Right forelimb (tissue), 1 donor: ENCODE measurements around the gene TXN2.
"Not testable (repeated sequence)": the region's sequence is repeated elsewhere in the genome, so short reads cannot be mapped to it uniquely, and the experiment has no call there.

Experiments
- DNase-seq: peaks from one replicate; pipeline ENCODE4 v3.0.0-alpha.2; 2018

The TXN2 gene

DNA sequence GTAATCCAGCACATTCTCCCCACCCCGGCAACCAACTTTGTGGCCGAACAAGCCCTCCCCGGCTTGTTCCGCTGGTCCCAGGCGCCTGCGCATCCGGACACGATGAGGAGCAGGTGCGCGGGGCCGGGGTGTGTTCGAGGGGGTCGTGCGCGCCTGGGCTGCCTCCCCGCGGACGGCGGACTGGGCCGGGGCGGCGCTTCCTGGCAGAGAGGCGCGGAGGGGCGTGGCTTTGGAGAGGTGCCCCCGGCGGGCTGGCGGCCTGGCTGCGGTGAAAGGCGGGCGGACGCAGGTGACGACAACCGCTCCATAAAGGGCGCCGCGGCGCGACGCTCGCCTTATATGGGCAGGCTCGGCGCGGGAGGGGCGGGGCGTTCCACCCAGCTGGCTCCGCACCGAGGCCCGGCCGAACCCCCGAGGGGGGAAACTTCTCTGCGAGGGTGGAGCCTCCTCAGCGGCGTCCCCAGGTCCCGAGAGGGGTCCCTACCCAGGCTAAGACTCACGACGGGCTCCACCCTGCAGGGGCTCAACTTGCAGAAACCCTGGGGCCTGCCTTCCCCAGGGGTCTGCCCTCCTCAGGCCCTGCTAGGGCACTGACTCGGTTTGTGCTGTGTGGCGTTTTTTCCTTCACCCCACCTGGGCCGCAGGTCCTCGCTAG lies 26.4 kb downstream of the TXN2 start:
- DNase-seq, result peak; percentile 88

DNA sequence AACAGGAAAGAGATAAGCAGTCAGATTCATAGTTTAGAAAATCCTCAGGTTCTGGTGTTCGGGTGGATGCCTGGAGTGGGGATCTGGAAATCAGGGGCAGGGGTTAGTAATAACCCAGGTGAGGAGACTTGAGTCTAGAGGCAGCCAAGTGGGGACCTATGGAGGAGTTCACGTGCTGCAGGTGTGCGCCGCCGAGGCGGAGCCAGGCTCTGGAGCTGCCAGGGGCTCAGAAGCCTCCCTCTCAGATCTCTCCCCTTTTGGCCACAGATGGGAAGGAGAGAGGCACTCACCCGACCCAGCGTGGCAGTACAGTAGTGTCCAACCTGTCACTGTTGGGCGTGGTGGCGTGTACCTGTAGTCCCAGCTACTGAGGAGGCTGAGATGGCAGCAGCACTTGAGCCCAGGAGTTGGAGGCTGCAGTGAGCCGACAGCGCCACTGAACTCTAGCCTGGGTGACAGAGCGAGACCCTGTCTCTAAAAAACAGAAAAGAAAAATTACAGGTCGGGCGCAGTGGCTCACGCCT lies 27.5 kb downstream of the TXN2 start:
- no peak for DNase-seq

DNA sequence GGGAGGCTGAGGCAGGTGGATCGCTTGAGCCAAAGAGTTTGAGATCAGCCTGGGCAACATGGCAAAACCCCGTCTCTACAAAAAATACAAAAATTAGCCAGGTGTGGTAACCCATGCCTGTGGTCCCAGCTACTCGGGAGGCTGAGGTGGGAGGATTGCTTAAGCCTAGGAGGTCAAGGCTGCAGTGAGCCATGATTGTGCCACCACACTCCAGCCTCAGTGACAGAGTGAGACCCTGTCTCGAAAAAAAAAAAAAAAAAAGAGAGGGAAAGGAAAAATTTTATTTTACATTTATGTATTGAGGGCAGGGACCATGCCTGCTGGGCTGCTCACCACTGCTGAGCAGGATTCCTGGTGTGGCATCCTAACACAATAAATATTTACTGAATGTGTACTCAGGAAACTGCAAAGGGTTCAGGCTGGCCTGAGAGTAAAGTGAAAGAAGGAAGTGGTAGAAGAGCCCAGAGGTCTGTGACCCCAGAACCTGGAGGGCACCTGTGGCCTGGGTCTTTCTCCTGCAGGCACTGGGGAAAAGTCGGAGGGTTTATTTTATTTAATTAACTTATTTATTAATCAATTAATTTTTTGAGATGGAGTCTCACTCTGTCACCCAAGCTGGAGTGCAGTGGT lies 28.3 kb downstream of the TXN2 start:
- not testable (repeated sequence) for DNase-seq

DNA sequence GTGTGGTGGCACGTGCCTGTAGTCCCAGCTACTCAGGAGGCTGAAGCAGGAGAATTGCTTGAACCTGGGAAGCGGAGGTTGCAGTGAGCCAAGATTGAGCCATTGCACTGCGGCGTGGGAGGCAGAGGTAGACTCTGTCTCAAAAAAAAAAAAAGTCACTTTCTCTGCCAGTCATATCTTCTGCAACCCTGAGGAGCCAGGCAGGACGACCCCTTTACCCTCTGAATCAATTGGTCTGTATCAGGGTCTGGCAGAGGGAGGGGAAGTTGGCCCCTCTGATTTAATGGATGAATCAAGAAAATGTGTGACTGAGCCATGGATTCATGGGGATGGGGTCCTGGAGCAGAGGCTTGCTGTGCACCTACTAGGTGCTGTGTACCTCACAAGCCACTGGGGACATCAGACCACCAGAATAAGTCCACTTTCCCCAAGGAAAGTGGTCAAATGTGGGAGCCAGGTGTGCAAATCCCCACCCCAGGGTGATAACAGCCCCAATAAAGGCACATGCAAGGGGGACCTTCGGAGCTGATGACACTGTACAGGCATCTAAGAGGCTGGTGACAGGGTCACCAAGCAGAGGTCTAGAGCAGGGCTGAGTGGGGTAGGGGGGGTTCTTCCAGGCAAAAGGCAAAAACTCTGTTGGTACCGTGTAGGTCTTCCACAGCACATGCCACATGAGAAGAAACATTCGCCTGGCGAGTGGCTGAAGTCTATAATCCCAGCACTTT lies 29.0 kb downstream of the TXN2 start:
- no peak for DNase-seq

DNA sequence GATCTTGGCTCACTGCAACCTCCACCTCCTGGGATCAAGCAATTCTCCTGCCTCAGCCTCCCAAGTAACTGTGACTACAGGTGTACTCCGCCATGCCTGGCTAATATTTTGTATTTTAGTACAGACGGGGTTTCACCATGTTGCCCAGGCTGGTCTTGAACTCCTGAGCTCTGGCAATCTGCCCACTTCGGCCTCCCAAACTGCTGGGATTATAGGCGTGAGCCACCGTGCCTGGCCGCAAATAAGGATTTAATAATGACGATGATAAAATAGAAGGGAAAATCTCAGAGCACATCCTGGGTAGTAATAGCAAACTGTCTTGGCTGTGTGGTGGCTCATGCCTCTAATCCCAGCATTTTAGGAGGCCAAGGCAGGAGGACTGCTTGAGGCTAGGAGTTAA lies 30.5 kb downstream of the TXN2 start:
- DNase-seq, result not testable (repeated sequence)

DNA sequence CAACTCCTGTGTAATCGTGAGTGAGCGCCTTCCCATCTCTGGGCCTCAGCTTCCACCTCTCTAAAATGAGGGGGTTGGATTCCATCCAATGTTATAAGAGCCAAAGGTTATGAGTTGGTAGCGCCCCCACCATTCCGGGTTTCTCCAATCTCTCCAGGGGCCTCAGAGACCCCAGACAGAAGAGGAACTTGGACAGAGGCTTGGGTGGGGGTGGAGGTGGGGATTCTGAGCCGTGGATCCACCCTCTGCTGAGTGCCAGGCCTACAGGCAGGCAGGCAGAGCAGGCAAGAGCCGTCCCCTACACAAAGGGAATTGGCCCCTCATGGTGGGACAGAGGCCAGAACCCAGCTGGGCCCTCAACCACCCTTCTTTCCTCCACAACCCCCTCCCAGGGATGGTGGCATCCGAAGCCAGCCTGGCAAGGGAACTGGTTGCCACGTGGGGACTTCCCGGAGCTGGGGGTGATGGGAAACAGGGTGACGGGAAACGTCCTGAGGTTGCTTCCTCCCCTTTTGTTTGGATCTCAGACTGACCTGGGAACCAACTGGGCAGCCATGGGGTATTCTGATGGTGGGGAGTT lies 31.8 kb downstream of the TXN2 start:
- DNase-seq, result no peak

DNA sequence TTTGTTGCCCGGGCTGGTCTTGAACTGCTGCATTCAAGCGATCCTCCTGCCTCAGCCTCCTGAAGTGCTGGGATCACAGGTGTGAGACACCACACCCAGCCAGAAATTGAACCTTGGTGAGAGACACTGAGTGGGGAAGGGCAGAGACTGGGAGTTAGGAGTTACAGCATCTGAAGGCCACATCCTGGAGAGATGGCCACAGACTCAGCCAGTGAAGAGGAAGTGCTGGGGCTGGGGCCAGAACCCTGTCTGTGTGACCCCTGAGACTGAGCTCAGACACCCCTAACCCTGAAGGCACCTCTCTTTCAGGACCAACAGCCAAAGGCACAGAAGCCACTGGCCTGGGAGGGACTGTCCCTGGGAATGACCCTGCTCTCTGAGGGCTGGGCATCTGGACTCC lies 33.8 kb downstream of the TXN2 start:
- no peak for DNase-seq

DNA sequence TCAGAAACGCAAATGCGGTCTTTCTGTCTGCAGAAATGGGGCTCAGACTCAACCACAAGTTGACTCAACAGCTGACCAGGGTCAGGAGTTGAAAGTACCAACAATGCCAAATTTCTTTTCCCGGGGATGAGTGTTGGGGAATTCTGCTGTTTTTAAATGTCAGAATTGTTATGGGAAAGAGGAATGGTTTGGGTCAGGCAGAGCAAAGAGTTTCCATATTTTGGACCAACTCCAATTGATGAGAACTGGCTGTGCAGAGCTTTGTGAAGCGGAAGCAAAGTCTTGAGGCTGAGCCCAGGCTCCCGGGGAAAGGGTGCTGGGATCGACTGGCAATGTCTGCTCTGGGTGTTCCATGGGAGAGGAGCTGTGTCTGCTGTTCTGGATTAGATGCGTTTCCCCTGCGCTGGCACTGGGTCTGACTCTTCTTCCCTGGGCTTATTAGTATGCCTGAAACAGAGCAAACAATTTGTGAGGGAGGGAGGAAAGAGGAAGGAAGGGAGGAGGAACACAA lies 36.2 kb downstream of the TXN2 start:
- DNase-seq, result no peak

DNA sequence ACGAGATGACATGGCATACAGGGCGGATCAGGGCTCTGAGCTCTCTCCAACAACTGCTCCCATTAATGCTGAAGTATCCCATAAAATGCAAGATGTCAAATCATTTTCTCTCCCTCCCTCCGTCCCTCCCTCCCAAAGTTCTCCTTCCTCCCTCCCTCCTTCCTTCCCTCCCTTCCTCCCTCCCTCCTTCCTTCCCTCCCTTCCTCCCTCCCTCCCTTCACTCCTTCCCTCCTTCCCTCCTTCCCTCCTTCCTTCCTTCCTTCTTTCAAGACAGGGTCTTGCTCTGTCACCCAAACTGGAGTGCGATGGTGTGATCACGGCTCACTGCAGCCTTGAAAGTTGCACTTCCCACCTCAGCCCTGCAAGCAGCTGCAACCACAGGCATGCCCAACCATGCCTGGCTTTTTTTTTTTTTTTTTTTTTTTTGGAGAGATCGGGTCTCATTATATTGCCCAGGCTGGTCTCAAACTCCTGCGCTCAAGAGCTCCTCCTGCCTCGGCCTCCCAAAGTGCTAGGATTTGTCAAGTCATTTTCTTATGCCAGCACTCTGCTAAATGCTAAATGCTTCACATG lies 38.2 kb downstream of the TXN2 start:
- no peak for DNase-seq

DNA sequence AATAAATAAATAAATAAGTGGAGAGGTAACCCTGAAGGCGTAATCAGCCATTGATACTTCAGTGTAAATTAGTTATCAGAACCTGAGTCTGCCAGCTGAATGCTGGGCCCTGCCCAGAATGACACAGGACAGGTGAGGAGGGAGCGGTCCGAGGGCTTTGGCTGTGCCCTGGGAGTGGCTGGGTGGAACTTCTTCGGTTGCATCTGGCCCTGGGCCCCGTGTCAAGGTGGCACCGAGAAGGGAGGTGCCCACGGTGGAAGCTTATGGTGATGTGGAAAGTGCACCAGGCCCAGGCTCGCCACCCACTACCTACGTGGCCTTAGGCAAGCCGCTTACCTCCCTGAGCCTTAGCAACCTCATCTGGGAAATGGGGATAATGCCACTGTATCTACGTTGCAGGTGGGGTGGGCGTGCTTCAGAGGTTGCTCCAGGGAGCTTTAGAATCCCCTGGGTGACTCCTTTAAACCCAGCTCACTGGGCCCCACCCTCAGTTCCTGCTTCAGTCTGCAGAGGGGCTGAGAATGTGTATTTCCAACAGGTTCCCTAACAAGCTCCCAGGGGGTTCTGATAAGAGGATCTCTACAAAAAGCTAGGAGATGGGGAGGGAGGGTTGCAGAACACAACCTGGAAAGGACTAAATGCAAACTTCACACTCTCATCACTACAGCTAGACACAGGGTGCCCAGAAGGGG lies 38.8 kb downstream of the TXN2 start:
- no peak for DNase-seq

DNA sequence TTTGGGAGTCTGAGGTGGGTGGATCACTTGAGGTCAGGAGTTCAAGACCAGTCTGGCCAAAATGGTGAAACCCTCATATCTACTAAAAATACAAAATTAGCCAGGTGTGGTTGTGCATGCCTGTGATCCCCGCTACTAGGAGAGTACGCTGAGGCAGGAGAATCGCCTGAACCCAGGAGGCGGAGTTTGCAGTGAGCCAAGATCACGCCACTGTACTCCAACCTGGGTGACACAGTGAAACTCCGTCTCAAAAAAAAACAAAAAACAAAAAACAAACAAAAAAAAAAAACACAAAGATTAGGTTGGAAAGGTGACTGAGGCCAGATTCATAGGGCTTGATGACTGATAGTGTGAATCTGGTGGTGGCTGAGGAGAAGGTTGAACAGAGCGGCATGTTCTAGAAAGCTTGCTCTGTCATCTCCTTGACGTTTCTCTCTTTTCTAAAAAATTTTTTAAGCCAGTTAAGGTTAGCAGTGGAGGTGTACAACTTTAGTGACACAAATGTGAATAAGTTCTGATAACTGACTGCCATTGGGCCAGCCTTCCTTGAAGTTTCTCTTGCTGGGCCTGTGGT lies 40.9 kb downstream of the TXN2 start:
- DNase-seq, result no peak

DNA sequence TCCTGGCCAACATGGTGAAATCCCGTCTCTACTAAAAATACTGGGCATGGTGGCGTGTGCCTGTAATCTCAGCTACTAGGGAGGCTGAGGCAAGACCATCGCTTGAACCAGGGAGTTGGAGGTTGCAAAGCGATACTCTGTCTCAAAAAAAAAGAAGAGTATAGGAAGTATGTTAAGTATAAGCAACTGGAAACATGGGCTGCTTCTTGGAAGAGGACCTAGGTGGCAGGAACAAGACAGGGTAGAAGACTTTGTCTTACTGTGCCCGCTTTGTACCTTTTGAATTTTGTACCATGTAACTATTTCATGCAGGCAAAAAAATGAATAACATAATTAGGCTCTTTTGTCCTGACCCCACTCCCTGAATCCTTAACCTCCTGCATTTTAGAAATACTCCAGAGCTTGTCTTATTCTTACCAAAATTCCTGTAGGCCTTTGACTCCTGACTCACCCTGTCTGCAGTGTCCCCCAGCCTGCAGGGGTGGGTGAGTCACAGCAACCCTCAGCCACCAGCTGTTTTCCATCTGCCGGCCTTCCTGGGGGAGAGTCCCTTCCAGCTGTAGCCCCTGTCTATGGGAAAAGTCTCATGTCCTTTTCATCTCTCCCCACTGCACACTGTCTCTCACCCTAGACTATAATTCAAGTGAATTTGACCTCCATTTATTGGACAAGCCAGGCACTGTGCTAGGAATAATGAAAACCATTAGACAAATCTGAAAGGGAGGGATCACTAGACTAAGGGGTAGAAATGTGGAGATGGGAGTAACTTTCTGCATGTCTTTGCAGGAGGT lies 41.8 kb downstream of the TXN2 start:
- no peak for DNase-seq

DNA sequence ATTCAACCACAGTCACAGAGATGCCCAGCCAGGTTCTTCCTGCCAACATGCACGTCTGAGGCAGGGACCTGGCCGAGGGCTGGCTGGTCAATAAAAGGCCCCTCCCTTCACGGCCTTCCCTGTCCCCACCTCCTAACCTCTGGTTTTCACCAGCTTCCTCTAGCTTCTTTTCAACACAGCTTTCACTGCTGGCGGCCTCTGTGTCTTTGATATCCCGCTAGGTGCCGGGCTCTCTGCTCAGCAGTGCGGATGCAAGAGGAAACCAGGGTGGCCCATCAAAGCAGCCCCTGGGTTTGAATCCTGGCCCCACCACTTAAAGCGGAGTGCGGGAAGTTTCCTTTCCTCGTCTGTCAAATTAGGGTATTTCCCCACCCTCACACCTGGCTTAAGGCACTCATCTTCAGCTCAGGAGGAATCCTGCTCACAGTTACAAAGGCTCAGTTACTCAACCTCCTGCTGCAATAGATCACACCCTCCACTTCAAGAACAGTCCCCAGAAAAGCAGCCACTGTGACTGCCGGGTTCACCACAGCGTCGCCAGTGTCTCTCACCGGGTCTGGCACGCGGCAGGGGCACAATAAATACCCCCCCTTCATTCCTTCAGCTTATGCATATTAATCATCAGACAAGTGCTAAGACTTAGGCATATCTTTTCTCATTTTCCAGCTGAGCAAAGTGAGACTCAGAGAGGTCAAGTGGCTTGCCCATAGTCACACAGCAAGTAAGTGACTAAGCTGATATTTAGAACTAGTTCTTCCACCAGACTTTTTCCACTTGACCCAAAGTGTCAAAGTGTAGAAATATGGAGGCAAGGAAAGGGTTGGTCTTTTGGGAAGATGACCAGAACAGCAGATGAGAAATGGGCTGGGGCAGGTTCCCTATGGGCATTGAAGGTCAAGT lies 45.7 kb downstream of the TXN2 start:
- no peak for DNase-seq

DNA sequence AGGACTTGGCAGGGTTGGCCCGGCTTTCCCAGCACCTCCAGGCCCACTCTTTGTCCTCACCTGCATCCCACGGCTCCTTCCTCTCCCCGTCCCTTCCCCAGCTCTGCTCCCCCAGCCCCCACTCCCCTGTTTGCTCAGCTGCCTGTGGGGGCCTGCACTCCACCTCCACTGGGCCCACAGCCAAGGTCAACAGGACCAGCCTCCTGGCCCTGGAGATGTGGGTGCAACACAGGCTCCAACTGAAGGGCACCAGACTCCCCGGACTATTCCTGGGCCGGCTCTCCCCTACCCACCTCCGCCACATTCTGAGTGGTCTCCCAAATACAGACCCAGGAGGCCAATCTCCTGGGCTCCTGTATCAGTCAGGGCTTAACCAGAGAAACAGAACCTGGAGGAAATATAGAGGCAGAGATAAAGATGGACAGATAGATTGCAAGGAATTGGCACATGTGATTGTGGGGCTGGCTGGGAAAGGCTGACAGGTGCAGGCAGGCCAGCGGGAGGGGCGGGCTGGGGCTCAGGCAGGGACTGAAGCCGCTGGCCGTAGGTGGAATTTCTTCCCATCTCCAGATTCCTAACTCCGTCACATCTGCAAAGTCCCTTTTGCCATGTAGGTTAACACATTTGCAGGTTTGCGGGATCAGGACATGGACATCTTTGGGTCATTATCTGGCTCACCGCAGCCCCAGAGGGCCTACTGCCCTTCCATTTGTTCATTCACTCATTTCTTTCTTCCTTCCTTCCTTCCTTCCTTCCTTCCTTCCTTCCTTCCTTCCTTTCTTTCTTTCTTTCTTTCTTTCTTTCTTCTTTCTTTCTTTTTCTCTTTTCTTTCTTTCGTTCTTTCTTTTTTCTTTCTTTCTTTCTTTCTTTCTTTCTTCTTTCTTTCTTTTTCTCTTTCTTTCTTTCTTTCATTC lies 47.9 kb downstream of the TXN2 start:
- DNase-seq, result no peak

DNA sequence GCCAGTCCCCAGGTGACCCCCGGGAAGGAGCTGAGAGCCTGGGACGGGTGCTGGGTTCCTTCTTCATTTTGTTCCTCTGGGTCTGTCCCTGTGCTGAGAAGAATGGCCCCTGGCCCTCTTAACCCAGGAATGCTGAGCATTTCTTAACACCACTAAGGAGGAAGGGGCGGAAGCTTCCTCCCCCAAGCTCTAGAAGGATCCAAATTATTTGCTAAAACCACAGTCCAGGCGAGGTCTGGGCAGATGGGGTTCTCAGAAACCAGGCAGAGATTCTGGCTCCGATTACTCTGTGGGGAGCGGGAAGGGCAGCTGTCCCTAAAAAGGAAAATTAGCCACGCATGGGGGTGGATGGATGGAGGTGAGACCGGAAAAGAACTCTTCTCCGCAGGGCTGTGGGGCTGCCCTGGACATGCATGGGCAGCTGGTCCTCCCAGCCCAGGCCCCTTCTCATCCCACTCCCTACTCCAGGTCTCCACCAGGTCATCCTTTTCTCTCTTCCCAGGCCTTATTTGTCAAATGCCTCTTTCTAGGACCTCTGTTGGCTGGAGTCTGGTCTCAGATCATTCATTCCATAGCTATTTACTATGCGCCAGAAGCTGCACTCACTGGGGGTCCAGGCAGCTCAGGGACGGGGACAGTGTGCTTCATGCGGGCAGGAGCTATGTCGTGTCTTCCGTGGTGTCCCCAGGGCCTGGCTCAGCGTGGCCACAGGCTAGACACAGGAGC lies 48.7 kb downstream of the TXN2 start:
- DNase-seq, result no peak

DNA sequence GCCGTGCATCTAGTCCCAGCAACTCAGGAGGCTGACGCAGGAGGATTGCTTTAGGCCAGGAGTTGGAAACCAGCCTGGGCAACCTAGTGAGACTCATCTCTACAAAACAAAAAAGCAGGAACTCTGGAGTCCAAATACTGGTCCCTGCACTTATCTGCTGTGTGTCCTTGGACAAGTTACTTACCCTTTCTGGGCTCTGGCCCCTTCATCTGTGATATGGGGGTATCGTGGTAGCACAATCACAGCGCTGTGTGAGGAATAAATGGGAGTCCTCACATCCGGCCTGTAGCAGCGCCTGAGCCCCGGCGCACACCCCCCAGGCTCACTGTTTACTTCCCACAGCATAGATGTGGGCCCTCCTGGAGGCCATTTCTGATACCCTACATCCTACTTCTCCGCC lies 49.5 kb downstream of the TXN2 start:
- no peak for DNase-seq

DNA sequence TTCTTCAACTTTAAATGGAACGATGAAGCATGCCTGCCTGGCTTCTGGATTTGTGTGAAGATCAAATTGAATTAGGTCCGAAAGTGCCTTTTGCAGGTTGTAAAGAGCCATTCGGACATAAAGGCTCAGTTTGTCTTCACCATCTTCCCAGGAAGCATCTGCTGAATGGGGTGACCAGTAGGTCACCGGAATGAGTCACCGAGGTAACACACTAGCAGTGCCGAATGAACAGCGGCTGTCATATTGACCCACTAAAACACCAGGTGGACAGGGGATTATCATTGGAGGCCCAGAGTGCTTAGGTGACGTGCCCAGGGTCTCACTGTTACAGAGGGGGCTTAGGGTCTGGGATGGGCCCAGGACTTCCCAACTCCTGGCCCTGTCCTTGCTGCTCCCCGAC lies 50.6 kb downstream of the TXN2 start:
- DNase-seq, result no peak

DNA sequence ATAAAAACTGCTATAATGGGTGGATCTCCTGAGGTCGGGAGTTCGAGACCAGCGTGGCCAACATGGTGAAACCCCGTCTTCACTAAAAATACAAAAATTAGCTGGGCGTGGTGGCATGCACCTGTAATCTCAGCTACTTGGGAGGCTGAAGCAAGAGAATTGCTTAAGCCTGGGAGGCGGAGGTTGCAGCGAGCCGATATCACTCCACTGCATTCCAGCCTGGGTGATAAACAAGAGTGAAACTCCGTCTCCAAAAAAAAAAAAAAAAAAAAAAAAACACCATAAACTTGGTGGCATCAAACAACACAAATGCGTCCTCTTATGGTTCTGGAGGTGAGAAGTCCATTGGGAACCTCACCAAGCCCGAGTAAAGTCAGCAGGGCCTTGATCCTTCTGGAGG lies 53.5 kb downstream of the TXN2 start:
- DNase-seq, result not testable (repeated sequence)
